HS-27A (cell line): ENCODE measurements around the gene RSPH3.
A peak's percentile ranks its signal among the peaks of the same experiment; 100 is the strongest.
"Not testable (repeated sequence)": the region's sequence is repeated elsewhere in the genome, so short reads cannot be mapped to it uniquely, and the experiment has no call there.

Experiments used
- DNase-seq: peaks from one replicate; pipeline ENCODE4 v3.0.0-alpha.2; 2012; ENCODE audit warnings: low read depth, missing footprints

Gene RSPH3, protein sequence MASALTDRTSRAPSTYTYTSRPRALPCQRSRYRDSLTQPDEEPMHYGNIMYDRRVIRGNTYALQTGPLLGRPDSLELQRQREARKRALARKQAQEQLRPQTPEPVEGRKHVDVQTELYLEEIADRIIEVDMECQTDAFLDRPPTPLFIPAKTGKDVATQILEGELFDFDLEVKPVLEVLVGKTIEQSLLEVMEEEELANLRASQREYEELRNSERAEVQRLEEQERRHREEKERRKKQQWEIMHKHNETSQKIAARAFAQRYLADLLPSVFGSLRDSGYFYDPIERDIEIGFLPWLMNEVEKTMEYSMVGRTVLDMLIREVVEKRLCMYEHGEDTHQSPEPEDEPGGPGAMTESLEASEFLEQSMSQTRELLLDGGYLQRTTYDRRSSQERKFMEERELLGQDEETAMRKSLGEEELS

DNA sequence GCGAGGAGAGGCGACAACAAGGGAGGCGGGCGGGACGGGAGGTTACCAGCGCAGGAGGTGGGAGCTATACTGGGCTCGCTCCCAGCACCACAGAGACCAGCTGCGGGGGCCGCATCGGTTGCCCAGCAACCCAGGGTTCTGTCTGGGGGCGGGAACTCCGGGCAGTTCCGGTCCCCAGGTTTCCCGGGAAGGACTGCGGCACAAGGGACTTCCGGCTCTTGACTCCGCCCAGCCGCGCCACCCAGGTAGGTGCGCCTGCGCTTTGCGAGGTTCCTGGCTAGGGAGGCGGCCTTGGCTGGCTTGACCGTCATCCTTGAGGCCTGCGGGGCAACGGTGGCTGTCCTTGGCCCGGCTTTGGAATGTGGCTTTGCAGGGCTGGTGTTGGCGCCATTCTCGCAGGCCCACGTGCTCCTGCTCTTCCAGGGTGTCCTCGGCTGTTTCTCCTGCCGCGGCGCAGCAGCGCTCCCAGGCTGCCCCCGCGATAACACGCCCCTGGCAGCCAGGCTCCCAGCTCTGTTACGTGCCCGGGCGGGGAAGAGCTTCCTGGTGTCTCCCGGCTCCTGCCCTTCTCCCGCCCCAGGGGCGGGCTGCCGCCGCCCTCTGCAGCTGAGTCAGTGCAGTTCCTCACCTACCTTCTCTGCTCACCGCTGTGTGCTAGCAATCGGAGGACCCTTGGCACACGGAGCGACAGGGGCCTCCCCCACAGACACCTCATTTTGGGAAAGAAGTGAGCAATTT, at the start of gene RSPH3:
TSS of gene RSPH3 (minus strand) at position 537 of the 738 bp plus-strand sequence. CDS start 652 bp downstream, outside the sequence.
- peak; percentile 84 for DNase-seq

DNA sequence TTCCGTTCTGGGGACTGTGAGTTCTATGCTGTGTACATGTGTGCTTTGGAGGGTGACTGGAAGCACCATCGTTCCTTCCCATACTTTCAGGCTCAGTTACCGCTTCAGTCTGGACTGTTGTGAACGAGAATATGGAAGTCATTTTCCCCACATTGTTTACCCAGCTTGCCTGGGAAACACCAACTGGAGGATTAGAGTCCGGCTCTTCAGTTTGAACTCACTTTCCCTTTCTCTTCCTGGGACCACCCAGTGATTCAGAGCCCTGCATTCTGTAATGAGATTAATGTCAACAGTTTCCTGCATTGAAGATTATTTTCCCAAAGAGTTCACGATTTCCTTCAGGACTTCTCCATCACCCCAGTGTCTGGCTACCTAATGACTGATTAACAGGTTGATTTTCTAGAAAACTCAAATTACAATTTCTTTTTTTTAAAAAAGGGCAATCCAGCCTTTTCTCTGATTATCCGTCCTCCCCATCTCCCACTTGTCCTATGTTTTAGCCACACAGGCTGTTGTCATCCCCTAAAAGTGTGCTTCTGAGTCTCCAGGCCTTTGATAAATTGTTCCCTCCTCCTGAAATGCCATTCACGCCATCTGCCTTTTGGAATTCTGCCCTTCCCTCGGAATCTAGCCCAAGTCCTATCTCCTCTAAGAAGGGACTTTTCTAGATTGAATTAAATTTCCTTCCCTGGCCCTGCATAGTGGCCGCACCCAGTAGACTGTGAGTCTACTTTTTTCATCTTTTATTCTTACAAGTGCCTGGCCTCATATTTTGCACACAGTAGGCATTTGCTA, 48.1 kb upstream of the RSPH3 start:
- no peak for DNase-seq

GRCh38 chr6:159045801-159046200, 45.8 kb upstream of the RSPH3 start:
- no peak for DNase-seq

GRCh38 chr6:159044899-159045727, 45.1 kb upstream of the RSPH3 start, which contains the start of gene TAGAP:
Gene TAGAP, minus strand, starts transcription at chr6:159044991. Its CDS starts 845 bp downstream, at chr6:159044146.
- no peak for DNase-seq

GRCh38 chr6:159043947-159044346, 43.9 kb upstream of the RSPH3 start:
- no peak for DNase-seq

GRCh38 chr6:159043251-159043650, 43.2 kb upstream of the RSPH3 start:
- DNase-seq = no peak

DNA sequence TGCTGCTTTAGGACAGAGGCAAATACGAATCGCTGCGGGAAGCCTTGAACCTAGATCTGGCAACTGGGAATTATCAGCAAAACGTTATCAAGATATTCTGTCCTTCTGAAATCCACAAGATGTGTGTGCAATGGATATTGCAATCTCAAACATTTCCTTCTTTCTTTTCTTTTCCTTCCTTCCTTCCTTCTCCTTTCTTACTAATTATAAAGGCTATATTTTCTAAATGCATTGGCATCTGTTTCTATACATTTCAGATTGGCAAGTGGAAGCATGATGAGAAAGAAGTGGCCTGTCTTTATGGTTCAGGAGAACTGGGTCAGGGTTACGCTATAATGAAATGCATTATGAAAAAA, 42.8 kb upstream of the RSPH3 start:
- DNase-seq = no peak

- peak; percentile 17 for DNase-seq
These were observed 42.2 kb upstream of the RSPH3 start for GRCh38 chr6:159042003-159042825.

GRCh38 chr6:159041181-159041580, 41.2 kb upstream of the RSPH3 start:
- no peak for DNase-seq

DNA sequence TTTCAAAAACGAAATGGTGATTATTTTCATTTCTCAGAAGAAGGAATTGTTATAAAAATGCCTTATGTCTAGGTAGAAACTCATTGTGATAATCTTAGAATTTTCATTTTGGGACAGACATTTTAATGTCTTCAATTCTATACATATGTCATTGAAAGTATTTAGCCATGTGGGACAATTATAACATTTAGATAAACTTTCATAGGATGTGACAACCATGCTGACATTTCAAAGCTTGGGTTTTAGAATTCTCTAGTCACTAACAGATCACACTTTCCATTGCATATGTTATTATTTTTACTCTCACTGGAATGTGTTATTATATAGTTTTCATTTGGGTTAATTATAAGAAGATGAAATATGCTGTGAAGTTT, 39.9 kb upstream of the RSPH3 start:
- no peak for DNase-seq

GRCh38 chr6:159038914-159039884, 39.2 kb upstream of the RSPH3 start:
- no peak for DNase-seq

GRCh38 chr6:159038318-159038717, 38.3 kb upstream of the RSPH3 start:
- not testable (repeated sequence) for DNase-seq

DNA sequence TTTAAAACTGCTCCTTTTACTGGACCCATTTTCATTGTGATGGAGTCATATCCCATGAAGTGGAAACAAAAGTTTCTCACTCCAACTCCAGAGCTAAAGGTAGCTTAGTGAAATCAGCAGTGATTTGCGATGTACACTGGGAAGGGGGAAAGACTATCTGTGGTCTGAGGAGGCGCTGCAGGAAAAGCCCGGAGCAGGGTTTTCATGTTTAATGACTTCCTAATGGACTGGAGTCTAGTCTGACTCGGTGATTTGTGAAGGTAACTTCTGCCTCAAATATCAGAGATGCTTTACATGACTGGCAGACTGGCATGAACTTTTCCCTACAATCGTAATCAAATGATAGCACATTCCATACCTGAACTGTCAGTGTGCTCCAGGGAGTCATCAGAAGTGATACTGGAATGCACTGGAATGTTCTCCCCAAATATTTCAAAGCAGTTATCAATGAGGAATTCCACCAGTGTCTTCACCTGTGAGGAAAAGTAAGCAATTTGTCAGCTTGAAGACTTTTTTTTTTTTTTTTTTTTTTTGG, 37.8 kb upstream of the RSPH3 start:
- DNase-seq = no peak

DNA sequence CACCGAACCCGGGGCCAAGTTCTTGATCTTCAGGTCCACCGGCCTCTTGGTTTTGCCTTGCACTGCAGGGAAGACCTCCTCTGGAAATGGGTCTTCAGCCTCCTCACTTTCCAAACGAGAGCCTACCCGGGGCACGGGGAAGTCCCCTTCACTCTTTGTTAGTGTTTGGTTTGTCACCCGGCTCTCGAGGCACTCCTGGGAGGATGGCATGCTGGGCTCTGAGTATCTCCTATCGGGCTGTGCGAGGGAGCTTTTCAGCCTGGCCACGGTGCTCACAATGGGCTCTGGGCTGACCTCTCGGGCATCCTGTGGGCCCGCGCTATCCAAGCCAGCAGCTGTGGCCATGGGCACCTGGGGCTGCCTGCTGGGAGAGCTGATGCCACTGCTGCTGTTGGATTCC, 36.7 kb upstream of the RSPH3 start:
- DNase-seq = no peak

DNA sequence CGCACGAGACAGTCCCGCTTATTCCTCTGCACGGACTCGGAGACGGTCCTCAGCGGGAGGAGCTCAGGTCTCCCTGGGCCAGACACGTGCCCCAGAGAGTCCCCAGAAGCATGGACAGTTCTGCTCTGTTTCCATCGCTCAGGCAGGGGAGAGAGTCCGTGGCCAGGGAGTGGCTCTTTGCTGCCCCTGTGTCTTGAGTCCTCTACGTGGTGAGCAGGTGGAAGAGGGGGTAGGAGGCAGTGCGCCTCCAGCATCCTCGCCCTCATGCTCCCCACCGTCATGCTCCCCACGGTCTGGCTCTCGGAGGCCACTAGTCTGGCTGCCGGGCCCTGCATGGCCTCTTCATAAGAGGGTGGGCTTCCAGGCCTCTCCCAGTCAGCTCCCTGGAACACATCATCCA, 35.9 kb upstream of the RSPH3 start:
- no peak for DNase-seq

GRCh38 chr6:159033160-159034049, 33.4 kb upstream of the RSPH3 start:
- DNase-seq = no peak

- no peak for DNase-seq
These were observed 31.8 kb upstream of the RSPH3 start for GRCh38 chr6:159031846-159032245.

- no peak for DNase-seq
These were observed 30.2 kb upstream of the RSPH3 start for GRCh38 chr6:159030168-159030567.
